Rectal smooth muscle tissue (tissue), 1 donor: Measurements from ENCODE around the gene AAGAB.
"Not testable (repeated sequence)": the region's sequence is repeated elsewhere in the genome, so short reads cannot be mapped to it uniquely, and the experiment has no call there.

ENCODE experiments used
- H3K27ac ChIP-seq: one replicate; pipeline ENCODE4 v1.7.0; 2013; ENCODE audit warnings: low read depth, low read length, inconsistent platforms
- H3K27me3 ChIP-seq: one replicate; pipeline ENCODE4 v1.7.0; 2013; ENCODE audit warnings: low read length; ENCODE audit not compliant: control insufficient read depth, insufficient read depth
- H3K36me3 ChIP-seq: one replicate; pipeline ENCODE4 v1.7.0; 2013; ENCODE audit warnings: low read length; ENCODE audit not compliant: control insufficient read depth, insufficient read depth
- H3K4me1 ChIP-seq: one replicate; pipeline ENCODE4 v1.7.0; 2013; ENCODE audit warnings: low read length; ENCODE audit not compliant: control insufficient read depth, insufficient read depth
- H3K4me3 ChIP-seq: one replicate; pipeline ENCODE4 v1.7.0; 2013; ENCODE audit warnings: low read length
- H3K9ac ChIP-seq: one replicate; pipeline ENCODE4 v1.7.0; 2013; ENCODE audit warnings: low read length

Gene AAGAB

GRCh38 chr15:67274236-67274635 lies 19.8 kb upstream of the AAGAB start:
- Histone ChIP-seq H3K36me3 (no peaks in the 10 kb centered on the region), H3K27me3 (no peaks in the 10 kb centered on the region), H3K9ac (no peak overlapping the region), H3K27ac (no peak overlapping the region), H3K4me3 (no peak overlapping the region), H3K4me1 (no peaks in the 10 kb centered on the region)

- Histone ChIP-seq H3K9ac (no peak overlapping the region), H3K27ac (no peak overlapping the region), H3K36me3 (no peaks in the 10 kb centered on the region), H3K4me1 (no peaks in the 10 kb centered on the region), H3K4me3 (no peak overlapping the region), H3K27me3 (no peaks in the 10 kb centered on the region)
Observed at GRCh38 chr15:67267951-67268941, 13.8 kb upstream of the AAGAB start.

DNA sequence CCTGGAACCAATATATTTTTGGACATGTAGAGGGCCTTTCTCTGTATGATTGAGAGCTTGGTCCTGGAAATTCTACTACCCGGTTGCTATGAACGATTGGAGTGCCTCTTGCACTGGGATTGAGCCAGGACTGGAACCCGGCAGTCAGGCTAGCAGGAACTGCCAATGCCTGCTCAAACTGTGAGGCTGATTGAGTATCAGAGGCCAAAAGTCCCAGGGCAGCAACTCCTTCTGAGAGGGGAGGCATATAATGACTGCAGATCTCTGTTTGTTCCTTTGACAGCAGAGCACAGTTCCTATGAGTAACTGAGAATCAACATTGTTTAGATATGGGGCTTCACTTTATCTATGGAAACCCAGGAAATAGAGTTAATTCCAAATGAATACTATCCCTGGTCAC lies 13.0 kb upstream of the AAGAB start:
- Histone ChIP-seq H3K36me3 (no peaks in the 10 kb centered on the region), H3K4me1 (no peaks in the 10 kb centered on the region), H3K4me3 (no peak overlapping the region), H3K27ac (no peak overlapping the region), H3K27me3 (no peaks in the 10 kb centered on the region), H3K9ac (no peak overlapping the region)

DNA sequence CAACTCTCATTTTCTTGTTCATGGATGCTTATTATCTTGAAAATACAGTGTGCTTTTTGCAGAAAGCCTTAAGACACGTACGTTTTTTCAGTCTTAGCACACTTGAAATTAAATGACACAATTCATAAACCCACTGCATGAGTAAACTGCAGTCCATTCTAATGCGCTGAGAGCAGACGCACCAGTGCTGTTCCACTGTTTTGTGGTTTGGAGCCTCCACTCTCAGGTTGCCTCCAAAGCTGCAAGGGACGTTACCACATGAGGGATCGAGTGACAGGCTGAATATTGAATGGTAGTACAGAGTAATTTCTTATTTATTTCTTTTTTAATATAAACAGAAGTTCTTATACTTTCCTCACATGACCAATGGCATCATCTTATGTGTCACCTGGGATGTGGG lies 12.4 kb upstream of the AAGAB start:
- Histone ChIP-seq H3K4me1 (no peaks in the 10 kb centered on the region), H3K27ac (no peak overlapping the region), H3K9ac (no peak overlapping the region), H3K27me3 (no peaks in the 10 kb centered on the region), H3K36me3 (no peaks in the 10 kb centered on the region), H3K4me3 (no peak overlapping the region)

- H3K9ac ChIP-seq: no peak overlapping the region
- H3K4me1 ChIP-seq: no peaks in the 10 kb centered on the region
Observed at GRCh38 chr15:67259806-67260205, 5.3 kb upstream of the AAGAB start.

GRCh38 chr15:67259379-67259778 lies 4.9 kb upstream of the AAGAB start:
- no peak overlapping the region for H3K27ac ChIP-seq
- H3K27me3 ChIP-seq: no peaks in the 10 kb centered on the region
- no peaks in the 10 kb centered on the region for H3K4me1 ChIP-seq
- H3K4me3 ChIP-seq: no peak overlapping the region
- no peak overlapping the region for H3K9ac ChIP-seq
- no peaks in the 10 kb centered on the region for H3K36me3 ChIP-seq

More at GRCh38 chr15:67259806-67260205, 5.3 kb upstream of the AAGAB start:
- Histone ChIP-seq H3K36me3 (no peaks in the 10 kb centered on the region), H3K4me3 (no peak overlapping the region), H3K27me3 (no peaks in the 10 kb centered on the region), H3K27ac (no peak overlapping the region)

GRCh38 chr15:67258412-67258811 lies 4.0 kb upstream of the AAGAB start:
- H3K36me3 ChIP-seq, H3K27ac ChIP-seq, H3K4me3 ChIP-seq, H3K4me1 ChIP-seq, H3K9ac ChIP-seq, H3K27me3 ChIP-seq: not testable (repeated sequence)

DNA sequence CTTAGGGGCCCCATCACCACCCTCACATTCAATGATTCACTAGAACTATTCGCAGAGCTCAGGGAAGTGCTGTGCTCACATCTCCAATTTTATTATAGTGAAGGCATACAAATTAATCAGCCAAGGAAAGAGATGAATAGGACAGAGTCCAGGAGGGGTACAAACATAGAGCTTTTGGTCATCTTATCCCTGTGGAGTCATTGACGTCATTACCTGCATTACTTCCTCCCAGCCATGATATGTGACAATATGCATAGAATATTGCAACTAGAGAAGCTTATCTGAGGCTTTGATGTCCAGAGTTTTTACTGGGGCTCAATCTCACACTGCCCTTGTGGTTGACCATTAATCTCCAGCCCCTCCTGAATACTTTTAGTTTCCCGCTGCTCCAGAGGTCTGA lies 1.6 kb upstream of the AAGAB start:
- H3K36me3 ChIP-seq: no peaks in the 10 kb centered on the region
- no peak overlapping the region for H3K9ac ChIP-seq
- no peaks in the 10 kb centered on the region for H3K4me1 ChIP-seq
- no peak overlapping the region for H3K27ac ChIP-seq
- H3K27me3 ChIP-seq: no peaks in the 10 kb centered on the region
- no peak overlapping the region for H3K4me3 ChIP-seq

DNA sequence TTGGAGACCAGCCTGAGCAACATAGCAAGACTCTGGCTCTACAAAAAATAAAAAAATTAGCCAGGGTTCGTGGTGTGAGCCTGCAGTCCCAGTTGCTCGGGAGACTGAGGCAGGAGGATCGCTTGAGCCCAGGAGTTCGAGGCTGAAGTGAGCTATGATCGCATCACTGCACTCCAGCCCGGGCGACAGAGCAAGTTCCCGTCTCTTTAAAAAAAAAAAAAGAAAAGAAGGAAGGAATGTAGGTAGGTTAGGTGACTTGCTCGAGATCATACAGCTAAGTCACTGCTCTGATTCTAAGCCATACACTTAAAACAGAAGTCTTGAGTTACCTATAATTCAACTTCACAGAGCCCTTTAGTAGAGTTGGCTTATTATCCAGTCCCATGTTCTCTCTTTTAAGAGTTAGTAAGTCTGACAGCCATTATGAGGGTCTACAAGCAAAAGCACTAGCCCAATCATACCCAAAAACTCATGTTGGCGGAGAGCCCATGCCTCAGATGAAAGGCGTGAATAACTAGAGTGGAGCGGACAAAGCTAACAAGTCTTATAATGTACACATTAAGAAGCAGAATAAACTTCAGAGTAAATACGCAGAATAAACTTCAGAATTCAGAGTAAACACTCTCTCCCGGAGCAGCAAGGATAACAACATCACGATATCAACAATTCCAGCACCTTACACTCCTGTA lies 768 bp downstream of the AAGAB start:
- H3K27me3 ChIP-seq: no peaks in the 10 kb centered on the region
- peak overlapping the region; percentile 91 for H3K4me3 ChIP-seq
- peak overlapping the region; percentile 69 for H3K9ac ChIP-seq
- peak overlapping the region; percentile 83 for H3K27ac ChIP-seq
- H3K36me3 ChIP-seq: no peaks in the 10 kb centered on the region
- H3K4me1 ChIP-seq: no peaks in the 10 kb centered on the region

DNA sequence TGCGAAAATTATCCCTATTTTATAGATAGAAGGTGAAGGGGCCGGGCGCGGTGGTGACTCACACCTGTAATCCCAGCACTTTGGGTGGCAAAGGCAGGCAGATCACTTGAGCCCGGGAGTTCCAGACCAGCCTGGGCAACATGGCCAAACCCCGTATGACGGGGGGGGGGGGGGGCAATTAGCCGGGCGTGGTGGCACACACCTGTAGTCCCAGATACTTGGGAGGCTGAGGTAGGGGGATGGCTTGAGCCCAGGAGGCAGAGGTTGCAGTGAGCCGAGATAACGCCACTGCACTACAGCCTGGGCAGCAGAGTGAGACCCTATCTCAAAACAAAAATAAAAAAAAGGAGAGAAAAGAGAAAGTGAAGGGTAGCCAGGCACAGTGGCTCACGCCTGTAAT lies 1.4 kb downstream of the AAGAB start:
- Histone ChIP-seq H3K27me3 (no peaks in the 10 kb centered on the region), H3K9ac (no peak overlapping the region), H3K4me1 (no peaks in the 10 kb centered on the region), H3K4me3 (peak overlapping the region; percentile 91), H3K36me3 (no peaks in the 10 kb centered on the region), H3K27ac (no peak overlapping the region)

- no peaks in the 10 kb centered on the region for H3K36me3 ChIP-seq
- H3K9ac ChIP-seq: no peak overlapping the region
- H3K4me1 ChIP-seq: no peaks in the 10 kb centered on the region
- H3K4me3 ChIP-seq: no peak overlapping the region
- H3K27ac ChIP-seq: no peak overlapping the region
- no peaks in the 10 kb centered on the region for H3K27me3 ChIP-seq
Observed at GRCh38 chr15:67251318-67251717, 3.1 kb downstream of the AAGAB start.

DNA sequence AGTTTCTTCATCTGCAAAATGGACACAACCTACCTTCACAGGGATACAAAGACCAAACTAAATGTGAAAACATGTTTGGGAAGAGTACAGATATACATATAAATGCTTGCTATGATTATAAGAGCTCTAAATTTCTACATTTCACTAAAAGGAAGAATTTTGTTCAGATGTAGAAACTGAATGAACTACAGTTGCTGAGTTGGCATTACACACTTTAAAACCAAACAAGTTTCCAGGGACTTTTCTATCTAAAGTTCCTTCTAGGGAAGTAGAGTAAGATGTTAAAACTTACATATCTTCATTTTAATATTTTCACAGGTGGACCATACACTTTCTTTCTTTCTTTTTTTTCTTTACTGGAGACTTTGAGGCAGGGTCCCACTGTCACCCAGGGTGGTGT lies 4.6 kb downstream of the AAGAB start:
- H3K36me3 ChIP-seq: no peaks in the 10 kb centered on the region
- H3K4me1 ChIP-seq: no peaks in the 10 kb centered on the region
- H3K9ac ChIP-seq: no peak overlapping the region

More for the DNA sequence above, 4.6 kb downstream of the AAGAB start:
- Histone ChIP-seq H3K27me3 (no peaks in the 10 kb centered on the region), H3K27ac (no peak overlapping the region), H3K4me3 (no peak overlapping the region)
